ENCODE data around the gene GPRIN2. TPM values are rescaled to one million over a fixed set of nuclear protein-coding genes. Genes with fewer than 3 reads are reported as not detected.

Gene GPRIN2
- total and polyA plus RNA-seq, 2 of the 8 experiments (the other 6 are each of a cell fraction or from before 2014, with no cell fraction given), result 14.3 to 18.6 TPM

GRCh38 chr10:46541017-46541661, 15.3 kb downstream of the GPRIN2 start (continued):
- TF ChIP-seq GABPA (IDR thresholded peaks at IDR 0.05; ENCODE audit: borderline replicate concordance, insufficient read depth, low read length) (peak; percentile 45; the same call in 1 of the 2 replicates), NRF1 (IDR thresholded peaks at IDR 0.05; ENCODE audit: low read depth, low read length) (peak; percentile 12; the same call in 1 of the 2 replicates), CBX8 (IDR thresholded peaks at IDR 0.05; ENCODE audit: borderline replicate concordance, low read depth, low read length) (no peak), MAFK (IDR thresholded peaks at IDR 0.05; ENCODE audit: low read depth, low read length) (no peak), EGR1 (IDR thresholded peaks at IDR 0.05; ENCODE audit: borderline replicate concordance, low read depth, low read length) (peak; percentile 8; the same call in 1 of the 2 replicates), JUND (IDR thresholded peaks at IDR 0.05; ENCODE audit: low read length) (no peak), NANOG (IDR thresholded peaks at IDR 0.05; ENCODE audit: insufficient read depth, low read depth, low read length, poor library complexity, severe bottlenecking) (peak; percentile 14), MAX (IDR thresholded peaks at IDR 0.05) (peak; percentile 60; the same call in 1 of the 2 replicates), USF2 (IDR thresholded peaks at IDR 0.05; ENCODE audit: low read length) (no peak), HDAC2 (IDR thresholded peaks at IDR 0.05; ENCODE audit: borderline replicate concordance in 1 of 2, low read depth in 2 of 2, low read length in 2 of 2) (peak; percentile 55 to 95; a peak in 3 of 4 replicates), KDM4A (IDR thresholded peaks at IDR 0.05; ENCODE audit: low read depth, low read length, severe bottlenecking) (peak; percentile 93), POU5F1 (IDR thresholded peaks at IDR 0.05; ENCODE audit: low read depth, low read length) (no peak), KDM5A (IDR thresholded peaks at IDR 0.05; ENCODE audit: low read length) (no peak), CBX5 (IDR thresholded peaks at IDR 0.05; ENCODE audit: low read depth, low read length) (no peak), CTCF (IDR thresholded peaks at IDR 0.05; ENCODE audit: control extremely low read depth in 1 of 3, insufficient read depth in 1 of 3, low read depth in 1 of 3, low read length in 3 of 3) (peak in 2 of 3 experiments; percentile 57 to 68; a peak in 3 of 4 replicates), E2F6 (IDR thresholded peaks at IDR 0.05) (0 out of 2 replicates have a peak, but pooled peaks have one; percentile 12), ATF3 (IDR thresholded peaks at IDR 0.05; ENCODE audit: insufficient read depth, low read depth, low read length) (0 out of 2 replicates have a peak, but pooled peaks have one; percentile 14), TCF12 (IDR thresholded peaks at IDR 0.05; ENCODE audit: low read depth, low read length) (no peak)
